ENCODE measurements around the gene RFX7. TPM values are rescaled to one million over a fixed set of nuclear protein-coding genes. Genes with fewer than 3 reads are reported as not detected.
A peak's percentile ranks its signal among the peaks of the same experiment; 100 is the strongest.

The RFX7 gene
- total RNA-seq, 1 experiment from 2014 or later: 43.4 TPM

GRCh38 chr15:56150204-56150603, 93.5 kb downstream of the RFX7 start:
- Histone ChIP-seq H4K20me1 (ENCODE audit: control insufficient read depth, insufficient read depth, insufficient read length) (no peaks in the 10 kb centered on the region), H2BK15ac (ENCODE audit: low read depth, low read length) (no peak overlapping the region), H2BK20ac (ENCODE audit: low read depth, low read length, poor library complexity, severe bottlenecking) (no peak overlapping the region), H4K8ac (replicated peaks; ENCODE audit: insufficient read length, low read depth, low read length) (no peak overlapping the region), H4K5ac (ENCODE audit: insufficient read length, low read depth, low read length) (no peak overlapping the region), H2AK5ac (ENCODE audit: insufficient read length, low read length) (no peak overlapping the region), H3K79me2 (ENCODE audit: insufficient read depth, low read length) (peaks cover 17% of the 10 kb centered on the region; the same call in 1 of the 2 replicates), H3K4me2 (ENCODE audit: insufficient read depth, insufficient read length, low read length) (no peak overlapping the region), H4K91ac (ENCODE audit: insufficient read length, low read depth, low read length) (no peak overlapping the region), H3K27ac (ENCODE audit: insufficient read length, low read depth, low read length) (no peak overlapping the region), H2BK5ac (ENCODE audit: insufficient read length, low read length) (no peak overlapping the region), H3K4me1 (ENCODE audit: insufficient read depth, low read length) (peaks cover 3% of the 10 kb centered on the region; the same call in 1 of the 2 replicates), H3K23me2 (ENCODE audit: insufficient read length, low read depth, low read length, poor library complexity, severe bottlenecking) (no peaks in the 10 kb centered on the region), H3K79me1 (ENCODE audit: insufficient read depth, low read depth, low read length, poor library complexity, severe bottlenecking) (peaks cover 4% of the 10 kb centered on the region), H3K9ac (ENCODE audit: extremely low read depth, insufficient read length, low read length) (no peak overlapping the region), H3T11ph (ENCODE audit: low read length) (no peak overlapping the region), H3K18ac (ENCODE audit: insufficient read length, low read depth, low read length) (no peak overlapping the region), H3K27me3 (ENCODE audit: insufficient read depth, low read length) (no peaks in the 10 kb centered on the region), H3K4ac (ENCODE audit: low read depth, low read length) (no peak overlapping the region), H2BK120ac (ENCODE audit: low read depth, low read length, poor library complexity, severe bottlenecking) (no peak overlapping the region), H3K23ac (ENCODE audit: insufficient read length, low read depth, low read length) (no peak overlapping the region), H2BK12ac (ENCODE audit: insufficient read length, low read depth, low read length) (no peak overlapping the region), H3K9me3 (ENCODE audit: control insufficient read depth, low read depth, low read length) (no peaks in the 10 kb centered on the region), H3K14ac (ENCODE audit: insufficient read depth, low read length) (no peak overlapping the region), H2AFZ (ENCODE audit: low read length) (no peak overlapping the region), H3K56ac (ENCODE audit: insufficient read length, low read depth, low read length) (no peak overlapping the region)
- peaks cover 14 to 32% of the 10 kb centered on the region in 2 experiments for H3K9me3 Mint-ChIP-seq
- WGBS (ENCODE audit: extremely low coverage, insufficient read length, low lambda C conversion rate): no CpG with 5 or more reads among the region's 6 CpGs
- peak; percentile 30 for DNase-seq
- no peaks in the 10 kb centered on the region for H3K27me3 Mint-ChIP-seq (ENCODE audit: low read depth)
- H3K4me3 Mint-ChIP-seq: no peak overlapping the region
- no peak overlapping the region; a peak in 2 of 7 replicates for H3K27ac Mint-ChIP-seq
- no peak for TF ChIP-seq CTCF (conservative IDR thresholded peaks at IDR 0.05)
- peaks cover 26 to 44% (median 42%) of the 10 kb centered on the region in 3 experiments for H3K36me3 Mint-ChIP-seq (ENCODE audit: insufficient read depth in 1 of 3, low read depth in 3 of 3)
- peaks cover 25 to 47% of the 10 kb centered on the region in 2 experiments for H3K4me1 Mint-ChIP-seq

All from H9 (cell line).